ENCODE data around the gene NUP37.

NUP37 gene

DNA sequence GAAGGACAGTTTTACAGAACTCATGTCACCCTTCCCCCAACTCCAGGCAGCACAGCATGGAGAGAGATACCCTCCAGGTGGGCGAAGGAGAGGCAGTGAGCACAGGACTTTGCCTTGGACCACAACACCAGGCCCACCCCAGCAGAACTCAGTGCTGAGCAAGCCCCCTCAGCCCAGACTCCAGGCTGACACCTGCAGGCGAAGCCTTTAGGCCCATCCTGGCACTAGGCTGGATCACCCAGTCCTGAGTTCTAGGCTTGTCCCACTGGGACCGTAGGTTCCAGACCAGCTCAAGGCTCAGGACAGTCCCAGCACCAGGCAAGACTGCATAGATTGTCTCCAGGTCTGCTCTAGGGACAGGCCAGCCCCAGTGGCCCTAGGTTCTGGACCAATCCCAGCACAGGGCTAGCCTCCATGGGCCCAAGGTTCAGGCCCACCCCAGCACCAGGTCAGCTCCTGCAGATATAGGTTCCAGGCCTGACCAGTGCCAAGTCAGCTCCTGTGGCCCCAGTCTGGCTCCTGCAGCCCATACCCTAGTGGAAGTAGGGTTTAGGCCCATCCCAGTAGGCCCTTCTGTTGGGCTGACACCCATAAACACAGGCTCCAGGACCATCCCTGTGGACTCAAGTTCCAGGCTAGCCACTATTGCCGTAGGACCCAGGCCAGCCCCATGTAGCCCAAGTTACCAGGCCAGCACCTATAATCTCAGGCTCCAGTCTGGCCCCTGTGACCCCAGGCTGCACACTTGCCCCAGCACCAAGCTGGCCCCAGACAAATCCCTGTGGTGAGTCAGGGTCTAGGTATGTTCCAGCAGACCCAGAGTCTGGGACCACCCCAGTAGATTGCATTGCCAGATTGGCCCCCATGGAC is 67.5 kb downstream of the NUP37 start:
- no peak overlapping the region for H2AFZ ChIP-seq (ENCODE audit: low read depth, low read length)
- H3K36me3 ChIP-seq (replicated peaks; ENCODE audit: low read depth, low read length) = peaks cover 28% of the 10 kb centered on the region
- no peak overlapping the region; the same call in 1 of the 2 replicates for H3K4me2 ChIP-seq (ENCODE audit: low read length)
- H3K27ac ChIP-seq (ENCODE audit: low read length) = peak overlapping the region; percentile 33; the same call in 1 of the 2 replicates
- no peaks in the 10 kb centered on the region; the same call in 1 of the 2 replicates for H3K79me2 ChIP-seq (ENCODE audit: low read length)
- TF ChIP-seq, protein P1, sequence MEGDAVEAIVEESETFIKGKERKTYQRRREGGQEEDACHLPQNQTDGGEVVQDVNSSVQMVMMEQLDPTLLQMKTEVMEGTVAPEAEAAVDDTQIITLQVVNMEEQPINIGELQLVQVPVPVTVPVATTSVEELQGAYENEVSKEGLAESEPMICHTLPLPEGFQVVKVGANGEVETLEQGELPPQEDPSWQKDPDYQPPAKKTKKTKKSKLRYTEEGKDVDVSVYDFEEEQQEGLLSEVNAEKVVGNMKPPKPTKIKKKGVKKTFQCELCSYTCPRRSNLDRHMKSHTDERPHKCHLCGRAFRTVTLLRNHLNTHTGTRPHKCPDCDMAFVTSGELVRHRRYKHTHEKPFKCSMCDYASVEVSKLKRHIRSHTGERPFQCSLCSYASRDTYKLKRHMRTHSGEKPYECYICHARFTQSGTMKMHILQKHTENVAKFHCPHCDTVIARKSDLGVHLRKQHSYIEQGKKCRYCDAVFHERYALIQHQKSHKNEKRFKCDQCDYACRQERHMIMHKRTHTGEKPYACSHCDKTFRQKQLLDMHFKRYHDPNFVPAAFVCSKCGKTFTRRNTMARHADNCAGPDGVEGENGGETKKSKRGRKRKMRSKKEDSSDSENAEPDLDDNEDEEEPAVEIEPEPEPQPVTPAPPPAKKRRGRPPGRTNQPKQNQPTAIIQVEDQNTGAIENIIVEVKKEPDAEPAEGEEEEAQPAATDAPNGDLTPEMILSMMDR (IDR thresholded peaks at IDR 0.05; ENCODE audit: low read depth, low read length) = peak; percentile 12; the same call in 1 of the 2 replicates
- no peak for TF ChIP-seq EZH2phosphoT487 (IDR thresholded peaks at IDR 0.05; ENCODE audit: low read depth)
- no peak overlapping the region for H3K4me3 ChIP-seq (ENCODE audit: low read length)
- no peaks in the 10 kb centered on the region for H4K20me1 ChIP-seq (ENCODE audit: insufficient read depth, low read length)
- no peaks in the 10 kb centered on the region for H3K27me3 ChIP-seq (ENCODE audit: low read depth, low read length)
- no peaks in the 10 kb centered on the region for H3K9me3 ChIP-seq (ENCODE audit: insufficient read depth, low read length)
- H3K4me1 ChIP-seq (ENCODE audit: low read length) = peaks cover 20% of the 10 kb centered on the region
- H3K9ac ChIP-seq (ENCODE audit: low read length) = no peak overlapping the region

DNA sequence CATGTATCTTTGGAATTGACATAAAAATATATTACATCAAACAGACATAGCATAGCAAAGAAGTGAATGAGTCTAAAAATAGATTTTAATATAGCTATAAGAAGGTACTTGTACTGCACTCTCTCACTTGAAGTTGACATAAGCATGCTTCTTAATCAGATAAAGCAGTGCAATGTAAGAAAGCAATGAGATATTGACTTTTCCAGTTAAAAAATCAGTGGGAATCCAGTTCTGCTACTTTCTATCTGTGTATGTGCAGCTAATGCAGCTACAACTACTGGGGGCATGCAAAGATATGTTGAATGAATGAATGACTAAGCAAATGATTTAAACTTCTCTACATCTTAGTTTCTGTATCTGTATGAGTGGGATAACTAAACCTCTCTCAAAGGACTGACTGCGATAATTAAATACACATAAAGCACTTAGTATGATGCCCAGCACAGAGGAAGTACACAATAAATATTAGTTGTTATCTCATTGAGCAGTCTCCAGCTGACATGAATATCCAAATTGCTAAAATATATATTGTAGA is 68.4 kb downstream of the NUP37 start:
- H3K4me2 ChIP-seq (ENCODE audit: low read length) = peak overlapping the region; percentile 18
- H3K79me2 ChIP-seq (ENCODE audit: low read length) = no peaks in the 10 kb centered on the region; the same call in 1 of the 2 replicates
- H3K4me1 ChIP-seq (ENCODE audit: low read length) = peaks cover 20% of the 10 kb centered on the region
- H3K27ac ChIP-seq (ENCODE audit: low read length) = peak overlapping the region; percentile 33; the same call in 1 of the 2 replicates
- H3K27me3 ChIP-seq (ENCODE audit: low read depth, low read length) = no peaks in the 10 kb centered on the region
- H3K4me3 ChIP-seq (ENCODE audit: low read length) = no peak overlapping the region
- H4K20me1 ChIP-seq (ENCODE audit: insufficient read depth, low read length) = no peaks in the 10 kb centered on the region
- H3K9me3 ChIP-seq (ENCODE audit: insufficient read depth, low read length) = no peaks in the 10 kb centered on the region
- H3K9ac ChIP-seq (ENCODE audit: low read length) = no peak overlapping the region
- TF ChIP-seq, protein P1 (IDR thresholded peaks at IDR 0.05; ENCODE audit: low read depth, low read length) = no peak
- no peak for TF ChIP-seq EZH2phosphoT487 (IDR thresholded peaks at IDR 0.05; ENCODE audit: low read depth)
- no peak overlapping the region for H2AFZ ChIP-seq (ENCODE audit: low read depth, low read length)
- peaks cover 28% of the 10 kb centered on the region for H3K36me3 ChIP-seq (replicated peaks; ENCODE audit: low read depth, low read length)

DNA sequence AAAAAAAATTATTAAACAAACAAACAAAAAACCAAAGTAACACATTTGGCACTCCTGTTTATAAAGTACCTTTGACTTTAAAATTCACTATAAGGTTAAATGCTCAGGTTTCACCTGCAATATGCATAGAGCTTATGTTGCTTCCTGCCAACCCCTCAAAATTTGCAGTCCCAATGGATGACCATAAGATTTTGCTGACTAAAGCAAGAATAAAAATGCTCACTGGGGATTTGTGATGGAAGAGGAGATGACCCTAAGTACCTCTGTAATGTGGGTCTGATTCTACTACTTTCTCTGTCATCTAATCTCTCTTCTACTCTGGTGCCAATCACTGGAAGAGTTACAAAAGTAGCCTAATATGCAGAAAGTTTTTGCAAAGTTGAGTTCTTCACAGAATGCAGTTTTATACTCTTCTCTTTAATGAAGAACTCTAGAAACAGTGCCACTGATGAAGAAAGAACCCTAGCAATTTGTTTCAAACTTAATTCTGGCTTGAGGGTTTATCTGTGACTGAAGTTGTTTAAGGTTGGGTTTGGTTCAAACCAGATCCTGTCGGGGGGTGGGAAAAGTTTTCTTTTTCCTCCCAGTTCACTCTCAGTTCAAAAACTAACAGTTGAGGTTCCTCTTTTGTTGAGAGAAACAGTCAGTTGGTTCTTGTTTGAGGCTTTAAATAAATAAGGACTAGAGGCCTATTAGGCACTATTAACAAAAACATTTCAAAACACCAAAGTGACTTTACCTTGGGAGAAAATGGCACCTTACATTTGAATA is 69.1 kb downstream of the NUP37 start:
- H3K9me3 ChIP-seq (ENCODE audit: insufficient read depth, low read length) = no peaks in the 10 kb centered on the region
- no peak overlapping the region for H3K4me3 ChIP-seq (ENCODE audit: low read length)
- H3K27ac ChIP-seq (ENCODE audit: low read length) = peak overlapping the region; percentile 33
- no peak overlapping the region for H2AFZ ChIP-seq (ENCODE audit: low read depth, low read length)
- H3K9ac ChIP-seq (ENCODE audit: low read length) = 0 out of 2 replicates have a peak overlapping the region, but pooled peaks have one; percentile 4
- no peaks in the 10 kb centered on the region; the same call in 1 of the 2 replicates for H3K79me2 ChIP-seq (ENCODE audit: low read length)
- H4K20me1 ChIP-seq (ENCODE audit: insufficient read depth, low read length) = no peaks in the 10 kb centered on the region
- peaks cover 20% of the 10 kb centered on the region for H3K4me1 ChIP-seq (ENCODE audit: low read length)
- H3K36me3 ChIP-seq (replicated peaks; ENCODE audit: low read depth, low read length) = peaks cover 21% of the 10 kb centered on the region
- H3K27me3 ChIP-seq (ENCODE audit: low read depth, low read length) = no peaks in the 10 kb centered on the region
- no peak for TF ChIP-seq EZH2phosphoT487 (IDR thresholded peaks at IDR 0.05; ENCODE audit: low read depth)
- TF ChIP-seq, protein P1 (IDR thresholded peaks at IDR 0.05; ENCODE audit: low read depth, low read length) = no peak
- peak overlapping the region; percentile 18 for H3K4me2 ChIP-seq (ENCODE audit: low read length)
